Fibroblast of mammary gland (primary cell): Measurements from ENCODE around the gene RBMS2.

Experiments
- DNase-seq: peaks from one replicate; pipeline ENCODE4 v3.0.0-alpha.2; 2010; ENCODE audit warnings: low read depth
- H3K4me3 ChIP-seq: 2 replicates; pipeline ENCODE4 v1.5.1; 2011; ENCODE audit warnings: low read depth, mild to moderate bottlenecking, low read length, moderate library complexity; ENCODE audit not compliant: control insufficient read depth
- CTCF ChIP-seq: conservative IDR thresholded peaks from 2 replicates; pipeline ENCODE4 v1.5.1; 2011; ENCODE audit warnings: low read depth, low read length, inconsistent platforms; ENCODE audit not compliant: control insufficient read depth, insufficient read depth

RBMS2 gene

GRCh38 chr12:56589783-56590182 lies 68.2 kb downstream of the RBMS2 start:
- H3K4me3 ChIP-seq = no peak overlapping the region
- no peak for DNase-seq
- TF ChIP-seq CTCF = no peak

GRCh38 chr12:56590237-56590830 lies 68.7 kb downstream of the RBMS2 start:
- TF ChIP-seq CTCF = peak; percentile 51
- no peak overlapping the region for H3K4me3 ChIP-seq
- DNase-seq = peak; percentile 24

DNA sequence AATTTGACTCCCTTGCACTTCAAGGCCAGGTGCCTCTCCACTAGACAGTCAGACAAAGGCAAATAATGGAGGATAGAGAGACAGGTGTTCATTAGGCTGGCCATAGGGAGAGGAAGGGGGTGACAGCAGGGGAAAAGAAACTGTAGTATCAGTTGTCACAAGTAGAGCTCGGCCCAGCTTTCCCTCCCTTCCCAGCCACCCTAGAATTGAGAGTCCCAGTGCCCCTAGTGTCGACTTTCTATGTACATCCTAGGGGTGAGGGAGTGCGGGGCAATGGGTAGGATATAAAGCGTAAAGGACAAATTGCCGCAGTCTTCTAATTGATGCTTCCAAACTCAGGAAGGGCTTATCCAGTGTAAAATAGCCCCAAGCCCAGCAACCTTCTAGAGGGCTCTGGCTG lies 69.5 kb downstream of the RBMS2 start:
- no peak overlapping the region for H3K4me3 ChIP-seq
- no peak for TF ChIP-seq CTCF
- DNase-seq = no peak

- H3K4me3 ChIP-seq = no peak overlapping the region
- TF ChIP-seq CTCF = no peak
- no peak for DNase-seq
Observed at GRCh38 chr12:56591961-56592360, 70.3 kb downstream of the RBMS2 start.

DNA sequence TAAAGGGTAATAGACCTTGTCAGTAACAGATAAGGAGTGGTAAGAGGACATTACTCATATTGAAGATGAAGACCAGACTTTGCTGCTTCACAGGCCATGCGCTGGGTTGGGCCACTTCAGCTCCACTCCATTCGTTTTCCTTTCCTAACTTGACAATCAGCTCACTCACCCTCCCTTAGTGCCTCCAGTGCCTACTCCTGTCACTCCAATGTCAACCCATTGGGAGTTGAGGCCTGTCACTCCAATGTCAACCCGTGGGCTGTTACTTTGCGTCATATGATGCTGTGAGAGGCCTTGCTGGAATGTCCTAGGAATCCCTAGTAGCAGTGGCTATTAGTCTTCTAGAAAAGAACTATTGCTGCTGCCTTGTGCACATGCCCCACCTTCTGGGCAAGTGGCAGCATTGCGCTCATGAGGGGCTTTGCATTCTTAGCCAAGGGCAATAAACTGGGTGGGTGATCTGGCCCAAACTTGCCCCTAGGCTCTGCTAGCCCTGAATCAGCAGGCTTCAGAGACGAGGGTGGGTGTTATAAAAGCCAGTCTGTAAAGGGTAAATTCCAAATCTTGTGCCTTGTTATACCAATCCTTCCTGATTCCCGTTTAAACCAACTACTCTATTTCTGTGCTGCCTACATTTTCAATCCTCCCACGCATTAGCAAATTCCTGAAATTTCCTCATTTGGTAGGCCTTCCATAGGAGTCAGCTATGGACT lies 72.4 kb downstream of the RBMS2 start:
- DNase-seq = peak; percentile 73
- TF ChIP-seq CTCF = peak; percentile 95
- no peak overlapping the region for H3K4me3 ChIP-seq

DNA sequence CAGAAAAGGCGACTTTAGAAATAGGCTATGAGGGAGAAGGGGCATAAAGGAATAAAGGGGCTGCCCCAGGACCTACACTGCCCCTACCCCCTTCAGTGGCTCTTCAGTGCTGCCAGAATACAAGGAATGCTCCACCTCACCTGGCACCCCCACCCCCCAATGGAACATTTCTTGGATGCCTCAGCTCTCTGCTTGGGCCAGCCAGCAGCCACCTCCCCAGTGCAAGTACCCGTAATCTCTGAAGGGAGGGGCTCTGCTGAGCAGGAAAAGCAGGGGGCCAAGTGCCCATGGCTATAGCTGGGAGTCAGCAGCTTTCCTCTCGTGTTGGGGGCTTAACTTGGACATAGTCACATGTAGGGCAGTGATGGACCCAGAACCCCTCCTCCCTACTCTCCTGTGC lies 75.2 kb downstream of the RBMS2 start:
- TF ChIP-seq CTCF = no peak
- H3K4me3 ChIP-seq = no peak overlapping the region
- no peak for DNase-seq
